ENCODE results near the gene PPP1R16B. TPM values are rescaled to one million over a fixed set of nuclear protein-coding genes. Genes with fewer than 3 reads are reported as not detected.

The PPP1R16B gene
- total RNA-seq, 2 experiments from 2014 or later, result 65.3 to 65.4 TPM

DNA sequence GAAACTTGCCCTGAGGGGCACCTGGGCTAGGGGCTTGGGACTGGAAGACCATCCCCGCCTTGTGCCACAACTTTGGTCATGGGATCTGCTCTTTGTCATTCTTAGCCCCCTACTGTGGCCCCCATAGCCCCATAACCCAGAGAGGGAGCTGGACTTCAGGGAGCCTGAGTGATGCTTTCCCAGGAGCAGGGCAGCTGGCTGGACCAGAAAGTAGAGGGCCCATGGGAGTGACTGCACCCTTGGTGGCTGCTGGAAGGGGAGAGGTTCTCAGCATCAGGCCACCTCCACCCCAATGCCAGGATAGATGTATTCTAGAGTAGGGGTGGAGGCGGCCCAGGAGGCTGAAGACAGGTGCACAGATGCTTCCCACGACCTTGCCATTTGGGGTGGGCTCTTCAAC is 114.9 kb downstream of the PPP1R16B start:
- DNase-seq, result no peak
- Mint-ChIP-seq H3K4me3 (no peak overlapping the region), H3K27ac (no peak overlapping the region), H3K36me3 (no peaks in the 10 kb centered on the region), H3K9me3 (no peaks in the 10 kb centered on the region), H3K27me3 (no peaks in the 10 kb centered on the region), H3K4me1 (no peaks in the 10 kb centered on the region)

DNA sequence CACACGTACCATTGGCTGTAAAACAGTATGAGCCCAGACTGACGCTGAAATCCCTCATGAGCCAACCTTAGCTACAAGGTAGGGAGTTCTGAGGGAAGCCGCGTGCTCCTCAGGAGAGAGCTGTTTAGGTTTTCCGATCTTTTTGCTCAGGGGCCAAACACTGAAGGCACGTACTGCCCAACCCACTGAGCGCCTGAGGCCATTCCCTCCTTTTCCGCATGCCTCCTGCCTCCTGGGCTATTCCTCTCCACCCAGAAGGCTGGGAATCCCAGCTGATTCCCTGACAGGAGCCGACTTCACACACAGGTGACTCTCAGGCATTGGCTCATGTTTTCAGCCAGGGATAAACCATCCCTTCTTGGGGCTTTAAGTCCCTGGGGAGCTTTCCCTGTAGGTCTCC is 115.4 kb downstream of the PPP1R16B start:
- Mint-ChIP-seq H3K36me3 (no peaks in the 10 kb centered on the region), H3K4me3 (no peak overlapping the region), H3K4me1 (peaks cover 3% of the 10 kb centered on the region), H3K27me3 (no peaks in the 10 kb centered on the region), H3K27ac (no peak overlapping the region), H3K9me3 (no peaks in the 10 kb centered on the region)
- DNase-seq, result no peak

DNA sequence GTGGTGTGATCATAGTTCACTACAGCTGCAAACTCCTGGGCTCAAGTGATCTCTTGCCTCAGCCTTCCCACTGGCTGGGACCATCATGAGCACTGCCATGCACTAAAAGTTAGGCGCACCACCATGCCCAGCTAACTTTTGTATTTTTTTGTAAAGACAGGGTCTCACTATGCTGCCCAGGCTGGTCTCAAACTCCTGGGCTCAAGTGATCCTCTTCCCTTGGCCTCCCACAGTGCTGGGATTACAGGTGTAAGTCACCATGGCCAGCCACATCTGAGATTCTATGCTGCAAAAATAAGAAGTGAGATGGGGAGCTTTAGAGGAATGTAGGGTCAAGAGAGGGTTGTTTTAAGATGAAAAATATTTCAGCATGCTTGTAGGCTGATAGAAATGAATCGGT is 119.2 kb downstream of the PPP1R16B start:
- Mint-ChIP-seq H3K27ac (no peak overlapping the region), H3K36me3 (peaks cover 14% of the 10 kb centered on the region), H3K9me3 (no peaks in the 10 kb centered on the region)

DNA sequence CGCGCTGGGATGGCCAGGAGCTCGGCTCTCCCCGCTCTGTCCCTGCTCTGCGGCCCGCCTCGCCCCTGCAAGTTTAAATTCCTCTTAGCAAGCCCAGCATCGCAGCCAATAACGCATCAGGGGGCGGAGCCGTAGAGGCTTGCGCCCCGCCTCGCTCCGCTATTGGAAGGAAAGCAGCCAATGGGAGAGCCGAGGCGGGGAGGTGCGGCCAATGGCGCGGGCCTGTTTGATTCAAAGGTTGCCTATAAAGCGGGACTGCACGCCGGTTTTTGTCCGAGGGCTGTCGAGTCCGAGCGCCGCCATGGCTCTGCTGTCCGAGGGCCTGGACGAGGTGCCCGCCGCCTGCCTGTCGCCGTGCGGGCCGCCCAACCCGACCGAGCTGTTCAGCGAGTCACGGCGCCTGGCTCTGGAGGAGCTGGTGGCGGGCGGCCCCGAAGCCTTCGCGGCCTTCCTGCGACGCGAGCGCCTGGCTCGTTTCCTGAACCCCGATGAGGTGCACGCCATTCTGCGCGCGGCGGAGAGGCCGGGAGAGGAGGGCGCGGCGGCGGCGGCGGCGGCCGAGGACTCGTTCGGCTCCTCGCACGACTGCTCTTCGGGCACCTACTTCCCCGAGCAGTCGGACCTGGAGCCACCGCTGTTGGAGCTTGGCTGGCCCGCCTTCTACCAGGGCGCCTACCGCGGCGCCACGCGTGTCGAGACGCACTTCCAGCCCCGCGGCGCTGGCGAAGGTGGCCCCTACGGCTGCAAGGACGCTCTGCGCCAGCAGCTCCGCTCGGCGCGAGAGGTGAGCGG is 120.8 kb downstream of the PPP1R16B start, which contains the start of gene FAM83D:
Gene FAM83D, plus strand, starts transcription at position 276 of the 792 bp plus-strand sequence. Its CDS starts 26 bp downstream, at position 302.
- Mint-ChIP-seq H3K4me1 (peaks cover 23% of the 10 kb centered on the region), H3K27ac (peak within 1 kb of the TSS; percentile 51), H3K9me3 (no peaks in the 10 kb centered on the region), H3K36me3 (peaks cover 14% of the 10 kb centered on the region), H3K4me3 (peak within 1 kb of the TSS; percentile 84), H3K27me3 (no peaks in the 10 kb centered on the region)
- peak; percentile 96 for DNase-seq

More for the DNA sequence above, 119.2 kb downstream of the PPP1R16B start:
- Mint-ChIP-seq H3K27me3 (no peaks in the 10 kb centered on the region), H3K4me1 (peaks cover 18% of the 10 kb centered on the region), H3K4me3 (no peak overlapping the region)
- DNase-seq, result no peak

DNA sequence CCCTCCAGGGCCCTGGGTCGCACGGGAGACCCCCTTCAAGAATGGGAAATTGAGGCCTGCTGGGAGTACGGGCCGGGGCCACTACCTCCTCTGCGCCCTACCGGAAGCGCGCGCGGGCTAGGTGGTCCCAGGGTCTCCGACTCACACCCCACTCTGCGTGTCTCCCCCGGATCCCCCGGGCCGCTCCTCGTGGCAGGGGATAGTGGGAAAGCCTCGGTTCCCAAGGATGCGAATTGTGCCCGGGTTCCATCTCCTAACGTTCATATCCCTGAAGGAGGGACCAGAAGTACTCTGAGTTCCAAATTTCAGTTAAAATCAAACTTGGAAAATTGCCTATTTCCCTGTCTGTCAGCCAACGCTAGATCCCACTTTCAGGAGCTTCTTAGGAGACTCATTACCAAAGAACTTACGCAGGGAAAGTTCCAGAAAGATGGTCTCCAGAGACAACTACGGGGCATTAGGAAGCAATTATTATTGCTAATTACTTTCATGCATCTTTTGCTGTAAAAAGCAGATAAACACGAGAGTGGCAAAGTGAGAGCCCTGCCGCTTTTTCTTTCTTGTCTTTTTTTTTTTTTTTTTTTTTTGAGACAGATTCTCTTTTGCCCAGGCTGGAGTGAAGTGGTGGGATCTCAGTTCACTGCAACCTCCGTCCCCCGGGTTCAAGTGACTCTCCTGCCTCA is 121.6 kb downstream of the PPP1R16B start:
- peak overlapping the region; percentile 84 for H3K4me3 Mint-ChIP-seq

DNA sequence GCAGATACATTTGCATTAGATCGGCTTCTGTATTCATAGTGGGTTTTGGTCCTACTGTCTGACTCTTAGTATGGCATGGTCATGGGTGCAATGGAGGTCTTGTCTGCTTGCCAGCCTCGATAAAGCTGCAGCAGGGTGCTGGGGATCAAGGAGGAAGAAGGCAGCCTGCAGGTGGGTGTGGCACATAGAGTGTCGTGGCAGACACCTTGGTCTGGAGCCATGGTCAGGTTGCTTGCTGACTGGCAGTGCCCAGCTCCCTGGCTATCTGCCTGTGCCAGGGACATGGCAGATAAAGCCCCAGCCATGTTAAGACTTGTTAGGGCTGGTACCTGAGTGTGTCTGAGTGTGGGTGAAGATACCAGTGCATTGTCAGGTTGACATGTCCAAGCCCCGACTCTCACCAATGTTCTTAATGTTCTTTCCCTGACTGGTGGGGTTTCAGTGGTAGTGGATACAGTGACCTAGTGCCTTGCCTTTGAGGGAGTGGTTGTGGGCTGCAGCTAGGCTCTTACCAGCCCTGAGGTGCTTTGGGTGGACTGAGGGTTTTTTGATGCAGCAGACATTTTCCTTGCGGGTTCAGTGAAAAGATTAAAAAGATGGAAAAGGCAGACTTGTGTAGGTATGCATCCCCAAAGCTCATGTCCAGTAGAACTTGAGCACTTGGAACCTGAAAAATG is 122.5 kb downstream of the PPP1R16B start:
- H3K9me3 Mint-ChIP-seq, result no peaks in the 10 kb centered on the region
- DNase-seq, result no peak
- peaks cover 23% of the 10 kb centered on the region for H3K4me1 Mint-ChIP-seq
- no peak overlapping the region for H3K27ac Mint-ChIP-seq
- peak overlapping the region; percentile 84 for H3K4me3 Mint-ChIP-seq
- no peaks in the 10 kb centered on the region for H3K27me3 Mint-ChIP-seq
- H3K36me3 Mint-ChIP-seq, result peaks cover 14% of the 10 kb centered on the region

More for the DNA sequence above, 121.6 kb downstream of the PPP1R16B start:
- DNase-seq, result no peak
- H3K36me3 Mint-ChIP-seq, result peaks cover 14% of the 10 kb centered on the region
- peaks cover 23% of the 10 kb centered on the region for H3K4me1 Mint-ChIP-seq
- H3K27me3 Mint-ChIP-seq, result no peaks in the 10 kb centered on the region
- H3K9me3 Mint-ChIP-seq, result no peaks in the 10 kb centered on the region
- H3K27ac Mint-ChIP-seq, result peak overlapping the region; percentile 48

DNA sequence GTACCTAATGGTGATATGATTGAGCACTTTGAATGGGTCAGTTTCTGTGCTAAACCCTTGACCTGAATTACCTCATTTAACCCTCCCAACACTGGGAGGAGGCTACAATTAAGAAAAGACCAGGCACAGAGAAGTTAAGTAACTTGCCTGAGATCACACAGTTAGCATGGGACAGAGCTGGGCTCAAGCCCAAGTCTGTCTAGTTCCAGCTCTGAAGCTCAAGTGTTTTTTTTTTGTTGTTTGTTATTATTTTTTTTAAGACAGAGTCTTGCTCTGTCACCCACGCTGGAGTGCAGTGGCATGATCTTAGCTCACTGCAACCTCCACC is 124.7 kb downstream of the PPP1R16B start:
- Mint-ChIP-seq H3K9me3 (no peaks in the 10 kb centered on the region), H3K27me3 (no peaks in the 10 kb centered on the region), H3K4me3 (no peak overlapping the region), H3K36me3 (peaks cover 17% of the 10 kb centered on the region), H3K4me1 (peaks cover 23% of the 10 kb centered on the region), H3K27ac (no peak overlapping the region)
- no peak for DNase-seq

DNA sequence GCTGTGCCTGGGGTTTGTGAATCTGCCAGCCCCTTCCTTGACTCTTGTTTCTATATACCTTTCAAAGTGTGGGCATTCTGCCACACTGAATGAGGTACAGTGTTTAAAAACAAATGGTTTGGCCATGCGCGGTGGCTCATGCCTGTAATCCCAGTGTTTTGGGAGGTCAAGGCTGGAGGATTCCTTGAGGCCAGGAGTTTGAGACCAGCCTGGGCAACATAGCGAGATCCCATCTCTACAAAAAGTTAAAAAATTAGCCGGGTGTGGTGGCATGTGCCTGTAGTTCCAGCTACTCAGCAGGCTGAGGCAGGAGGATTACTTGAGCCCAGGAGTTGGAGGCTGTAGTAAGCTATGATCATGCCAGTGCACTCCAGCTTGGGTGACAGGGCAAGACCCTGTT is 126.5 kb downstream of the PPP1R16B start:
- DNase-seq, result no peak

DNA sequence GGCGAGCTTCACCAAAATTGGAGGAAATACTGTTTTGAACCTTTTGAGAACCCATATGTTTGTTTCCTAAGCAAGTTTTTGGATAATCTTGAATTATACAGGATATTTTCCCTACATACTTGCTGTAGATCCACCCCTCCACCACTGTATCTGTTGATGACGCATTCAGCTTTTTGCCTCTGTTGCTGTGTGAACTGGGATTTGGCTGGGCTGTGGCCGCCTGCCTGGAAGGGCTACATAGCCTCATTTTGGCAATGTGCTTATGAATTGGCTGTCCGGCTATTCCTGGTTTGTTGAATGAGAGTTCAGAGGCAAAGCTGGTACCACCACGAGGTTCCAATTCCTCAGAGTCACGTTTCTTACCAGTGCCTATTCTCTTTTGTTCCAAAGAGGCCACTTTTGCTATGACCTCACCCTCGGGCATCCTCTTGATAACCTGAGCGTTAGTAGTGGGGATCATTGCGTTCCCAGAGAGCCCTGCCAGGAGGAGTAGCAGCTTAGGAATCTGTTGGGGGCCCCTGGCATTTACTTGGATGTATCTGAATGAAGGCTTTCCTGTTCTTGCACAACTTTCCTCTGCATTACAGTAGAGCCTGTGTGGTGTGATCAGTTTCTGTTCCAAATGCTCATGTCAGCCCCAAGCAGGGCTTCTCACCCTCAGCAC is 127.1 kb downstream of the PPP1R16B start:
- Mint-ChIP-seq H3K4me3 (no peak overlapping the region), H3K36me3 (peaks cover 16% of the 10 kb centered on the region), H3K9me3 (no peaks in the 10 kb centered on the region), H3K27me3 (no peaks in the 10 kb centered on the region), H3K4me1 (peaks cover 19% of the 10 kb centered on the region), H3K27ac (no peak overlapping the region)
- DNase-seq, result no peak

More for the DNA sequence above, 126.5 kb downstream of the PPP1R16B start:
- Mint-ChIP-seq H3K4me3 (no peak overlapping the region), H3K27me3 (no peaks in the 10 kb centered on the region), H3K9me3 (no peaks in the 10 kb centered on the region), H3K4me1 (peaks cover 19% of the 10 kb centered on the region), H3K36me3 (peaks cover 16% of the 10 kb centered on the region), H3K27ac (no peak overlapping the region)

DNA sequence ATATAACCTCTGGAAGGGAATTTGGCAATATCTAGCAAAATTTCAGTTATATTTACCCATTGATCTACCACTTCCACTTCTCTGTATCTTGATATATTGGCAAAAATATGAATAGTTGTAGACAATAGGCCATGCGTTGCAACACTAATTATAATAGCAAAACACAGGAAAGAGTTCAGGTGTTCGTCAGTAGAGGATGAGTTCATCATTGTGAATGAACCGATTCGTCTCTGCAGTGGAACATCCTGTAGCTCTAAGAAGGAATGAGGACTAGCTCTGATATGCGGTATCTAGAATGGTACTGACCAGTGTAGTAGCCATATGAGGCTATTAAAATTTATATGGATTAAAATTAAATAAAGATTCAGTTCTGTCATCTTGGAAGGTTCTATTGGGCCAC is 129.0 kb downstream of the PPP1R16B start:
- no peaks in the 10 kb centered on the region for H3K27me3 Mint-ChIP-seq
- H3K9me3 Mint-ChIP-seq, result no peaks in the 10 kb centered on the region
- no peak overlapping the region for H3K4me3 Mint-ChIP-seq
- no peak overlapping the region for H3K27ac Mint-ChIP-seq
- no peak for DNase-seq
- H3K36me3 Mint-ChIP-seq, result peaks cover 5% of the 10 kb centered on the region
- peaks cover 4% of the 10 kb centered on the region for H3K4me1 Mint-ChIP-seq

DNA sequence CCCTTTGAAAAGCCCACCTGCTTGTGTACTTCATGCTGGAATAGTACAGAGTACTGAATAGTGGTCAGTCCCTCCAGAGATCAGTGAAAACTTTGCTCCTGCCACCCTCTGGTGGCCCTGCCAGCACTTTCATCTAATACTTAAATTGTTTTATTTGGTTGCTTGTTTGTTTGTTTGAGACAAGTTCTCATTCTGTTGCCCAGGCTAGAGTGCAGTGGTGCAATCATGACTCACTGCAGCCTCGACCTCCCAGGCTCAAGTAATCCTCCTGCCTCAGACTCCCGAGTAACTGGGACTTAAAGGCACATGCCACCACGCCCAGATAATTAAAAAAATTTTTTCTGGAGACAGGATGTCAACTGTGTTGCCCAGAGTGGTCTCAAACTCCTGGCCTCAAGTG is 129.8 kb downstream of the PPP1R16B start:
- no peaks in the 10 kb centered on the region for H3K4me1 Mint-ChIP-seq
- H3K27me3 Mint-ChIP-seq, result no peaks in the 10 kb centered on the region
- DNase-seq, result no peak
- H3K4me3 Mint-ChIP-seq, result no peak overlapping the region
- H3K36me3 Mint-ChIP-seq, result peaks cover 8% of the 10 kb centered on the region
- no peak overlapping the region for H3K27ac Mint-ChIP-seq
- H3K9me3 Mint-ChIP-seq, result no peaks in the 10 kb centered on the region

DNA sequence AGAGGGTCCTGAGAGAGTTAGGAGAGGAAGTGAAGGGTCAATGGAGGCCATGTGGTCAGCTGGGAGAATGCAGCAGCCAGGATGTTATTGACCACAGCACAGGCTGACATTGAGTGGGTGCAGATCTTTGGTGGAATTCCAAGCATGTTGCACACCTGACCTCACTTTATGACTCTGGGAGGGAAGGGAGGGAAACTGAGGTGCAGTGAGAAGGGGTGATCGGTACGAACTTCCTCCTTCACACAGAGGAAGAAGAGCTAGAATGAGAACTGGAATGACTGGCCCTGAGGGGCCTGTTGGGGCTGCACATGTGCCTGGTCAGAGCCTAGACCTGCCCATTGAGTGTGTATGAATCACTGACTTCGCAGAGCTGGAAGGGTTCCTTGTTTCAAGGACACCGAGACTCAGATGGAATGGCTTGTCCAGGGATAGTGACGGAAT is 130.5 kb downstream of the PPP1R16B start:
- peaks cover 8% of the 10 kb centered on the region for H3K36me3 Mint-ChIP-seq
- H3K27ac Mint-ChIP-seq, result no peak overlapping the region
- no peaks in the 10 kb centered on the region for H3K27me3 Mint-ChIP-seq
- H3K9me3 Mint-ChIP-seq, result no peaks in the 10 kb centered on the region
- H3K4me3 Mint-ChIP-seq, result no peak overlapping the region
- no peak for DNase-seq
- no peaks in the 10 kb centered on the region for H3K4me1 Mint-ChIP-seq

DNA sequence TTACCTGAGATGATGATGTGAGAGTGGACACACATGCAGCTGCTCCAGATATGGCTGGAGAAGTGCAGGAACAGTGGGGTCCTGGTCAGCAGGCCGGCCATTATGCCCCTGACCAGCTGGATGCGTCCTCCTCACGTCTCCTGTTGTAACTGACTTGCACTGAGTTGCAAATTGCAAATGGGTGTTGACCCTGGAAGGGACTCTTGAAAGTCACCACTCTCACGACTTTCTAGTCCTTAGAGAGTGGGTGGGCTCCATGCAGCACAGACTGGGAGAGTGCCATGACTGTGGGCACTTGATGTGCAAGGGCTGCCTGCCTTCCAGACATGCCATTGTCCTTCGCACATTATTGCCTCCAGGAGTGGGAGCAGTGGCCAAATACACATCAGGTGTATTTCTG is 131.5 kb downstream of the PPP1R16B start:
- Mint-ChIP-seq H3K9me3 (no peaks in the 10 kb centered on the region), H3K27me3 (no peaks in the 10 kb centered on the region), H3K27ac (no peak overlapping the region), H3K36me3 (peaks cover 10% of the 10 kb centered on the region), H3K4me1 (no peaks in the 10 kb centered on the region), H3K4me3 (no peak overlapping the region)
- DNase-seq, result no peak

DNA sequence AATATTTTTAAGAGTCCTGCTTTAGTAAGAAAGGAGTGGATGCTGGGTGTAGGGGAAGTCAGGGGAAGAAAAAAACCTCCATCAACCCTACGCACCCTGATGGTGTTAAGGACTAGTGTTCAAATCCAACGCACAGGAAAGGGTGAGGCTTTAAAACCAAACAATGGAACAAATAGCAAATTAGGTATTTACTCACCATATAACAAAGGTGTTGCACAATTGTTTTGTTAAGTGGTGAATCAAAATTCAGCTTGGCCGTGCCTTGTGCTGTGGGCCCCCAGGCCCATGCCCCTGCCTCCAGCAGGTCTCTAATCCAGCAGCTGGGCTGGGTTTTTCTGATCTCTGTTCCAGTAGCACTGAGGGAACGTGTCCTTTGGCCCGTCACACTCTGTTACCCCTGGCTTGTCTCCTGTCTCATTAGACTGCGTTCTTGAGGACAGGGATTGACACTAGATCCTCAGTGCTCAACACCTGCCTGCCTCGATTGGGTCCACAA is 132.5 kb downstream of the PPP1R16B start:
- H3K4me3 Mint-ChIP-seq, result no peak overlapping the region
- no peaks in the 10 kb centered on the region for H3K4me1 Mint-ChIP-seq
- peaks cover 10% of the 10 kb centered on the region for H3K36me3 Mint-ChIP-seq
- H3K27ac Mint-ChIP-seq, result no peak overlapping the region
- no peaks in the 10 kb centered on the region for H3K27me3 Mint-ChIP-seq
- H3K9me3 Mint-ChIP-seq, result no peaks in the 10 kb centered on the region
- DNase-seq, result no peak

DNA sequence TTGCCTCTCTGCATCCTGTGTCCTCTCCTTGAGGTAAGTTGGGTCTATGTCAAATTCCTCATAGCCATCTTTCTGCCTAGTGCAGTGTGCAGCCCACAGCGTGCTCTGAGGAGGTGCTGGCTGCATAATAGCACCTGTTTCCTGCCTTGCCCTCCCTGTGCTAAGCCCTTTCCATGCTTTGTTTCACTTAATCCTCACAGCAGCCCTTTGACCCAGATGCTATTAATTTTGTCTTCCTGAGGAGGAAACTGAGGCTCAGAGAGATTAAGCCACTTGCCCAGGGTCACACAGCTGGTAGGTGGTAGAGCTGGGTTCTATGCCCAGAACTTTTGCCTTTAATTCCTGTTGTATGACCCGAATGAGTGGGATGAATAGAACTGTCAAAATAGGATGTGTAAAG is 134.2 kb downstream of the PPP1R16B start:
- no peaks in the 10 kb centered on the region for H3K9me3 Mint-ChIP-seq
- H3K36me3 Mint-ChIP-seq, result peaks cover 8% of the 10 kb centered on the region
- H3K4me3 Mint-ChIP-seq, result no peak overlapping the region
- no peaks in the 10 kb centered on the region for H3K4me1 Mint-ChIP-seq
- DNase-seq, result no peak
- H3K27me3 Mint-ChIP-seq, result no peaks in the 10 kb centered on the region
- no peak overlapping the region for H3K27ac Mint-ChIP-seq

Measured in activated naive CD8-positive, alpha-beta T cell treated with anti-CD3 and anti-CD28 coated beads for 36 hours (primary cell).